Endometrial microvascular endothelial cells (primary cell): ENCODE data around the gene SORCS2. TPM values are rescaled to one million over a fixed set of nuclear protein-coding genes. Genes with fewer than 3 reads are reported as not detected.

Source experiments
- in situ Hi-C: cut with HindIII; loops from 2 replicates; pipeline ENCODE4 v1.10.0; 2017; ENCODE audit warnings: low sequenced_read_pairs, low pct_unique_long_range_greater_than_20kb; ENCODE audit errors: inconsistent ontology term
- total RNA-seq: library from RNA; depleted of rRNA; stranded (reverse); fragments of >200 nt; gene quantifications from one replicate; pipeline ENCODE4 v1.2.3, GENCODE V29; 2015; ENCODE audit errors: inconsistent ontology term

SORCS2 gene
- total RNA-seq, 1 donor from 2014 or later, result not detected

- in situ Hi-C loops, result no loop called here
These were observed 445.6 kb downstream of the SORCS2 start for GRCh38 chr4:7637971-7638370.

- in situ Hi-C loops, result no loop called here
These were observed 446.2 kb downstream of the SORCS2 start for GRCh38 chr4:7638489-7638888.

- in situ Hi-C loops, result no loop called here
These were observed 446.8 kb downstream of the SORCS2 start for GRCh38 chr4:7638984-7639789.

GRCh38 chr4:7640136-7640535 lies 447.8 kb downstream of the SORCS2 start:
- in situ Hi-C loops, result no loop called here

- in situ Hi-C loops, result no loop called here
These were observed 449.4 kb downstream of the SORCS2 start for GRCh38 chr4:7641712-7642111.

- in situ Hi-C loops, result no loop called here
These were observed 450.6 kb downstream of the SORCS2 start for GRCh38 chr4:7642741-7643458.

- in situ Hi-C loops, result no loop called here
These were observed 452.8 kb downstream of the SORCS2 start for GRCh38 chr4:7645158-7645557.

- in situ Hi-C loops, result no loop called here
These were observed 453.6 kb downstream of the SORCS2 start for GRCh38 chr4:7645956-7646355.

GRCh38 chr4:7646384-7647061 lies 454.2 kb downstream of the SORCS2 start:
- in situ Hi-C loops, result no loop called here

- in situ Hi-C loops, result no loop called here
These were observed 454.8 kb downstream of the SORCS2 start for GRCh38 chr4:7647186-7647585.

GRCh38 chr4:7647600-7648543 lies 455.5 kb downstream of the SORCS2 start:
- in situ Hi-C loops, result no loop called here

- in situ Hi-C loops, result no loop called here
These were observed 456.4 kb downstream of the SORCS2 start for GRCh38 chr4:7648544-7649395.

GRCh38 chr4:7649411-7649740 lies 457.0 kb downstream of the SORCS2 start:
- in situ Hi-C loops, result no loop called here

- in situ Hi-C loops, result no loop called here
These were observed 457.6 kb downstream of the SORCS2 start for GRCh38 chr4:7649741-7650531.

GRCh38 chr4:7650606-7651385 lies 458.5 kb downstream of the SORCS2 start:
- in situ Hi-C loops, result no loop called here

- in situ Hi-C loops, result no loop called here
These were observed 459.2 kb downstream of the SORCS2 start for GRCh38 chr4:7651461-7651921.
